Measurements from ENCODE around the gene C3orf20.
"Not testable (repeated sequence)": the region's sequence is repeated elsewhere in the genome, so short reads cannot be mapped to it uniquely, and the experiment has no call there.

C3orf20 gene

GRCh38 chr3:14799146-14799545, 124.2 kb downstream of the C3orf20 start:
- DNase-seq = no peak
- no peak overlapping the region for H3K4me3 Mint-ChIP-seq
- peaks cover 15% of the 10 kb centered on the region for H3K27me3 Mint-ChIP-seq
- peaks cover 7% of the 10 kb centered on the region for H3K4me1 Mint-ChIP-seq
- H3K27ac Mint-ChIP-seq = no peak overlapping the region
- no peak for ATAC-seq
- no peaks in the 10 kb centered on the region for H3K9me3 Mint-ChIP-seq

DNA sequence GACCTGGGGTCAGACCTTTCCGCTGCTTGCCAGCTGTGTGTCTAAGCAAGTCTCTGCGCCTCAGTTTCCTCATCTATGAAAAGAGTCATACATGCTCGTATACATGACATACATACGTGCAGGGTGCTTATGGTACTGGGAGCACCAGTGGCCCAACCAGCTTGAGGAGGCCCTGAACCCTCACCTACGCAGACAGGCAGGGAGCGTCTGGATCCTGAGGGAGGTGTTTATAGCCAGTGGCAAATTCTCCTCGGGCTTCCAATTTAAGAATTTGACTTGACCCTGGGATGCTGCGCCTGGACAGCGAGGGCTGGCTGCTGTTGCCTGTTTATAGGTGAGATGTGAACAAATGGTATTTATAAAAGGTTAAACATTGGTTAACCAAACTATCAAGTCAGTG, 126.1 kb downstream of the C3orf20 start:
- H3K9me3 Mint-ChIP-seq = no peaks in the 10 kb centered on the region
- no peak overlapping the region for H3K27ac Mint-ChIP-seq
- peaks cover 18% of the 10 kb centered on the region for H3K4me1 Mint-ChIP-seq
- no peak overlapping the region for H3K4me3 Mint-ChIP-seq
- DNase-seq (no peak), ATAC-seq (no peak)
- peaks cover 28% of the 10 kb centered on the region for H3K27me3 Mint-ChIP-seq

- peaks cover 34% of the 10 kb centered on the region for H3K27me3 Mint-ChIP-seq
- H3K4me3 Mint-ChIP-seq = no peak overlapping the region
- DNase-seq (no peak), ATAC-seq (no peak)
- H3K27ac Mint-ChIP-seq = no peak overlapping the region
- peaks cover 22% of the 10 kb centered on the region for H3K4me1 Mint-ChIP-seq
- H3K9me3 Mint-ChIP-seq = no peaks in the 10 kb centered on the region
Observed at GRCh38 chr3:14801668-14802380, 126.9 kb downstream of the C3orf20 start.

DNA sequence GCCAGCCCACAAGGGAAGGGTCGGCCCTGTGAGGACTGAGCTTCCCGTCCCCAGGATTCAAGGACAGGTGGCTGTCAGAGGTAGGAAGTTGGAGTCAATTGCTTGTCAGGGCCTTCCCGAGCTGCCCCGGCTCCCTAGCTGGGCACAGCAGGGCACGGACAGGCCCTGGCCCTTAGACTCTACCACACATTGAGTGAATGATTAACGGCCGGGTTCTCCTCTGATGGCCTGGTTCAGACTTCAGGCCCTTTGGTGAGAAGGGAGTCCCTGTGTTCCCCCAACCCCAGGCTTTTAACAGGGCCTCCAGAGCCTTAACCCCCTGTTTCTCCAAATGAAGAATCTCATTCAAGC, 127.4 kb downstream of the C3orf20 start:
- Mint-ChIP-seq H3K4me3 (no peak overlapping the region), H3K27ac (no peak overlapping the region), H3K4me1 (peaks cover 24% of the 10 kb centered on the region), H3K27me3 (peaks cover 39% of the 10 kb centered on the region), H3K9me3 (no peaks in the 10 kb centered on the region)
- no peak for ATAC-seq
- no peak for DNase-seq

DNA sequence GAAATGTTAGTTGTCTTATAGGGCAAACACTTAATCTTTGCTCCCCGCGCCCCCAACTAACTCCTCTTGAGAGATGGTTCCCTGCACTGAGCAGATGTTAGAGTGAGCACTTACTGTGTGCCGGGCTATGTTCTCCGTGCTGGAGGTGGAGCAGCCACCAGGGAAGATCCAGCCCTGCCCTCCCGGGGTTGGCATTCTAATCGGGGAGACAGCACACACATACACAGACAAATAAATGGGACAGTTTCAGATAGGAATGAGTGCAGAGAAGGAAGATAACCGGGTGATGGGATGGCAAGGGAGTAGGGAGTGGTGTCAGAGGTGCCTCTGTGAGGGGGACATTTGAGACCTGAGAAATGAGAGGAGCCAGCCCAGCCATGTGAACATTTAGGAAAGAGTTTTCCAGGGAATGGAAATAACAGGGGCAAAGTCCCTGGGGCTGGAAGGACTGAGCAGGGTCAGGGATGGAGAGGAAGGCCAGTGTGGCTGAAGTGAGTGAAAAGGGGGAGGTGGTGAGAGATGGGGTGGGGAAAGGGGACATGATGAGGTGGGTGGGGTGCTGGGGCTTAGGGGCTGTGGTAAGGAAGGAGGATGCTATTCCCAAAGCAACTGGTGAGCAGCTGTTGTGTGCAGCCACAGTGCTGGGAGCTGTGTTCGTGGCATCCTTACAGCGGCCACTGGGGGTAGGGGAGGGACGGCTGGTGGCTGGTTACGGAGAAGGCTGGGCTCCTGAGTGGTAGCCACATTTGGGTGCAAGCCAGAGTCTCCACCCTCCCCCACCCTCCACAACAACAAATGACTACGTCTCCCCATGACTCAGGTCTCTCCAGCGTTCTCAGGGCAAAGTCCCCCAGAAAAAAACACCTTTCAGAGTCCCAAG, 128.4 kb downstream of the C3orf20 start:
- Mint-ChIP-seq H3K9me3 (no peaks in the 10 kb centered on the region), H3K4me3 (no peak overlapping the region), H3K4me1 (peaks cover 24% of the 10 kb centered on the region), H3K27me3 (peaks cover 39% of the 10 kb centered on the region), H3K27ac (peak overlapping the region in 1 of 2 donors; percentile 79)
- no peak for DNase-seq
- peak; percentile 52 for ATAC-seq

GRCh38 chr3:14803981-14804834, 129.3 kb downstream of the C3orf20 start:
- H3K4me1 Mint-ChIP-seq = peaks cover 24% of the 10 kb centered on the region
- DNase-seq (no peak), ATAC-seq (peak; percentile 3)
- no peak overlapping the region for H3K4me3 Mint-ChIP-seq
- H3K9me3 Mint-ChIP-seq = no peaks in the 10 kb centered on the region
- H3K27ac Mint-ChIP-seq = no peak overlapping the region
- H3K27me3 Mint-ChIP-seq = peaks cover 47% of the 10 kb centered on the region

- ATAC-seq = no peak
- H3K27ac Mint-ChIP-seq = no peak overlapping the region
Observed at GRCh38 chr3:14804835-14805780, 130.2 kb downstream of the C3orf20 start.

GRCh38 chr3:14805961-14806537, 131.1 kb downstream of the C3orf20 start:
- DNase-seq (no peak), ATAC-seq (no peak)
- Mint-ChIP-seq H3K9me3 (no peaks in the 10 kb centered on the region), H3K27ac (no peak overlapping the region), H3K27me3 (peaks cover 62% of the 10 kb centered on the region), H3K4me1 (peaks cover 26% of the 10 kb centered on the region), H3K4me3 (no peak overlapping the region)

More at GRCh38 chr3:14804835-14805780, 130.2 kb downstream of the C3orf20 start:
- H3K4me3 Mint-ChIP-seq = no peak overlapping the region
- DNase-seq = no peak
- peaks cover 56% of the 10 kb centered on the region for H3K27me3 Mint-ChIP-seq
- H3K4me1 Mint-ChIP-seq = peaks cover 24% of the 10 kb centered on the region
- no peaks in the 10 kb centered on the region for H3K9me3 Mint-ChIP-seq

GRCh38 chr3:14806641-14807263, 131.8 kb downstream of the C3orf20 start:
- peak in 1 of 2 donors; percentile 32 for DNase-seq

GRCh38 chr3:14808025-14808424, 133.1 kb downstream of the C3orf20 start:
- H3K4me1 Mint-ChIP-seq = peaks cover 31% of the 10 kb centered on the region
- H3K9me3 Mint-ChIP-seq = no peaks in the 10 kb centered on the region
- peaks cover 78% of the 10 kb centered on the region for H3K27me3 Mint-ChIP-seq
- DNase-seq = no peak
- ATAC-seq = no peak
- no peak overlapping the region for H3K4me3 Mint-ChIP-seq
- H3K27ac Mint-ChIP-seq = no peak overlapping the region

More at GRCh38 chr3:14806641-14807263, 131.8 kb downstream of the C3orf20 start:
- H3K4me3 Mint-ChIP-seq = no peak overlapping the region
- peaks cover 31% of the 10 kb centered on the region for H3K4me1 Mint-ChIP-seq
- ATAC-seq = peak; percentile 58
- H3K27me3 Mint-ChIP-seq = peaks cover 69% of the 10 kb centered on the region
- H3K9me3 Mint-ChIP-seq = no peaks in the 10 kb centered on the region
- H3K27ac Mint-ChIP-seq = no peak overlapping the region

- H3K4me1 Mint-ChIP-seq = peaks cover 28% of the 10 kb centered on the region
- DNase-seq = no peak
- H3K4me3 Mint-ChIP-seq = no peak overlapping the region
- no peak overlapping the region for H3K27ac Mint-ChIP-seq
- ATAC-seq = no peak
- H3K27me3 Mint-ChIP-seq = peaks cover 78% of the 10 kb centered on the region
- H3K9me3 Mint-ChIP-seq = no peaks in the 10 kb centered on the region
Observed at GRCh38 chr3:14808502-14809266, 133.7 kb downstream of the C3orf20 start.

- Mint-ChIP-seq H3K4me1 (peaks cover 19% of the 10 kb centered on the region), H3K27me3 (peaks cover 78% of the 10 kb centered on the region)
- not testable (repeated sequence) for H3K4me3 Mint-ChIP-seq, DNase-seq, H3K9me3 Mint-ChIP-seq, H3K27ac Mint-ChIP-seq, ATAC-seq
Observed at GRCh38 chr3:14809611-14810010, 134.7 kb downstream of the C3orf20 start.

DNA sequence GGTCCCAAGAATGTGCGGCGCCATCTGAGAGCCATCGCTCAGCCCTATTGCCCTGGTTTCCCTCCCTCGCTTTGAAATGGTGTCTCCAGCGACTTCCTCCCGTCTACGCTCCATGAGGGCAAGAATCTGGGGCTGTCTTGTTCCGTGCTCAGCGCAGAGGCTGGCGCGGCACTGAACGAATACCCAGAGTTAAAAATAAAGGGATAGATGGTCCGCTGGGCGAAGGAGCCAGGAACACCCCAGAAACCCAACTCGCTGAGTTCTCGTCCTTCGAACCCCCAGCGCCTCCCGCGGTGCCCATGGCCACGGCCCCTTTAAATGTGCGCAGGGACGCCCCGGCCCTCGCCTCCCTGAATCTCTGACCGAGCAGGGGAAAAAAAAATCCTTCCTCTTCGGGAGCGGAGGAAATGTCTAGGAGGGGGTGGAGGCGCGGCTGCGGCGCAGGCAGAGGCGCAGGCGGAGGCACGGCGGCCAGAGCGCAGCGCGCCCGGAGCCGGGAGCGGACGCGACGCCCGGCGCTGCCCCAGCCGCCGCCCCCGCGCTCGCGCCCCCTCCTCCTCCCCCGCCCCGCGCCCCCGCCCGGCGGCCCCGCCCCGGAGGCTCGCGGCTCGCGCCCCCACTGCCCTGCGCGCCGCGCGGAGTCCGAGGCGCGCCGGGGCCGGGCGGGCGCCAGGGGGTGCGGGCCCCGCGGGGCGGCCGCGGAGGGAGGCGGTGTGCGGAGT, 135.3 kb downstream of the C3orf20 start:
- H3K9me3 Mint-ChIP-seq = no peaks in the 10 kb centered on the region
- peaks cover 13% of the 10 kb centered on the region for H3K4me1 Mint-ChIP-seq
- H3K27me3 Mint-ChIP-seq = peaks cover 78% of the 10 kb centered on the region
- DNase-seq = no peak
- ATAC-seq = no peak
- no peak overlapping the region for H3K27ac Mint-ChIP-seq
- H3K4me3 Mint-ChIP-seq = no peak overlapping the region

Measured in stimulated activated naive CD8-positive, alpha-beta T cell treated with anti-CD3 and anti-CD28 coated beads, Interleukin-15, amount 100 ng/mL, for 72 hours (primary cell).